ENCODE data around the gene MYOCD. TPM values are rescaled to one million over a fixed set of nuclear protein-coding genes. Genes with fewer than 3 reads are reported as not detected.
"Not testable (repeated sequence)": the region's sequence is repeated elsewhere in the genome, so short reads cannot be mapped to it uniquely, and the experiment has no call there.

The MYOCD gene
- total RNA-seq, 4 donors from 2014 or later, result 96.2 to 211 (median 124) TPM

DNA sequence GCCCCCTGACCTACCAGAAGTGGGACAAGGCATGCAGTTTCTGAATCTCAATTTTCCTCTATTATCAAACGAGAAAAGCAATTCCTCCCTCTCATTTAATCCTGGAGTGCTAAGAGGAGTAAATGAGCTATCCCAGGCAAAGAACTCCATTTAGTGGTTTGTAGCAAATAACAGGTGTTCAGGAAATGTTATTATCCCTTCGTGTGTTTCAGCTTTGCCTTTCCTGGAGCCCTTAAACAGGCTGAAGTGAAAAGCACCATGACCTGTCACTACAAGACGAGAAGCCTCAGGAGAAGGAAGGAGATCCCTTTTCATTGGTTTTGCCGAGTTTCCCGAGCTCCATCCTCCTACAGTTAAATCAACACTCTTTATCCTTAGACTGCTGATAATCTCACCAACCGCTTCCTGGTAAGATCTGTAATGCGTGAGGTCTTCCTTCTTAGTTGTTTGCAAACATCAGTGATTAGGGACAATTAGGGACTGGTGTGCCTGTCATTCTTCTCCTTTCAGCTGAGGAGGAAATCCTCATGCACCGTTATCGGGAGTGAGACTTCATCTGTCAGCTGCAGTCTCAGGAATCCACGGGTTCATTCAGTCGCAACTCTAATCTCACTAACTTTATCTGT lies 30.8 kb upstream of the MYOCD start:
- Histone ChIP-seq H3K36me3 (no peaks in the 10 kb centered on the region), H3K9me3 (no peaks in the 10 kb centered on the region), H3K4me3 (no peak overlapping the region), H3K27me3 (no peaks in the 10 kb centered on the region), H3K4me1 (peaks cover 0 to 26% (median 12%) of the 10 kb centered on the region in 4 donors), H3K27ac (replicated peaks in 1 of 4) (no peak overlapping the region)
- TF ChIP-seq, protein P1, sequence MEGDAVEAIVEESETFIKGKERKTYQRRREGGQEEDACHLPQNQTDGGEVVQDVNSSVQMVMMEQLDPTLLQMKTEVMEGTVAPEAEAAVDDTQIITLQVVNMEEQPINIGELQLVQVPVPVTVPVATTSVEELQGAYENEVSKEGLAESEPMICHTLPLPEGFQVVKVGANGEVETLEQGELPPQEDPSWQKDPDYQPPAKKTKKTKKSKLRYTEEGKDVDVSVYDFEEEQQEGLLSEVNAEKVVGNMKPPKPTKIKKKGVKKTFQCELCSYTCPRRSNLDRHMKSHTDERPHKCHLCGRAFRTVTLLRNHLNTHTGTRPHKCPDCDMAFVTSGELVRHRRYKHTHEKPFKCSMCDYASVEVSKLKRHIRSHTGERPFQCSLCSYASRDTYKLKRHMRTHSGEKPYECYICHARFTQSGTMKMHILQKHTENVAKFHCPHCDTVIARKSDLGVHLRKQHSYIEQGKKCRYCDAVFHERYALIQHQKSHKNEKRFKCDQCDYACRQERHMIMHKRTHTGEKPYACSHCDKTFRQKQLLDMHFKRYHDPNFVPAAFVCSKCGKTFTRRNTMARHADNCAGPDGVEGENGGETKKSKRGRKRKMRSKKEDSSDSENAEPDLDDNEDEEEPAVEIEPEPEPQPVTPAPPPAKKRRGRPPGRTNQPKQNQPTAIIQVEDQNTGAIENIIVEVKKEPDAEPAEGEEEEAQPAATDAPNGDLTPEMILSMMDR (IDR thresholded peaks at IDR 0.05), result no peak
- TF ChIP-seq POLR2AphosphoS5 (IDR thresholded peaks at IDR 0.05) (no peak), EP300 (IDR thresholded peaks at IDR 0.05) (no peak), POLR2A (IDR thresholded peaks at IDR 0.05; ENCODE audit: low read depth) (no peak)
- WGBS, result 58% methylated on average over 11 of the region's 11 CpGs
- DNase-seq (ENCODE audit: extremely low spot score), result no peak
- intact Hi-C loops (cut with DNase I), result no loop called here

DNA sequence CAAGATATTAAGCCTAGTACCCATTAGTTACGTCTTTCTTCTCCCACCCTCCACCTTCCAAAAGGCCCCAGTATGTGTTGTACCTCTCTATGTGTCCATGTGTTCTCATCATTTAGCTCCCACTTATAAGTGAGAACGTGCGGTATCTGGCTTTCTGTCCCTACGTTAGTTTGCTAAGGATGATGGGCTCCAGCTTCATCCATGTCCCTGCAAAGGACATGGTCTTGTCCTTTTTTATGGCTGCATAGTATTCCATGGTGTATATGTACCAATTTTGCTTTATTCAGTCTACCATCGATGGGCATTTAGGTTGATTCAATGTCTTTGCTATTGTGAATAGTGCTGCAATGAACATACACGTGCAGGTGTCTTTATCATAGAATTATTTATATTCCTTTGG lies 29.7 kb upstream of the MYOCD start:
- intact Hi-C loops (cut with DNase I), result not testable (repeated sequence)

DNA sequence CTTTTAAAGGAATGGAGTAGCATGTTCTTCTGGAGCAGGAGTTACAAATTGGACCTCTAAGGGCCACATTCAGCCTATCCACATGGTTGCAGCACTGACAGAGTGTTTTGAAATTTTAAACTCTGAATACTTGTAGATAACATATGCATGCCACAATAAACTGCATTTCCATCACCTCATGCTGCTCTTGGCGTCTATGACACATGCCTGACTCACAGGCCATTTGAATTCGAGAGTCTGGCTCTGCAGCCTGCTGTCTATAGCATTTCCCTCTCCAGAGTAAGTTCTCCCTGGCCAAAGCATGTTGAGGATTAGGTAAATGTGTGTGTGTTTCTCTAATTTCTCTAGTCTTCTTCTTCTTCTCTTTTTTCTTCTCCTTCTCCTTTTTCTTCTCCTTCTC lies 28.7 kb upstream of the MYOCD start:
- Histone ChIP-seq H3K36me3 (no peaks in the 10 kb centered on the region), H3K9me3 (no peaks in the 10 kb centered on the region), H3K27me3 (no peaks in the 10 kb centered on the region), H3K4me3 (no peak overlapping the region), H3K27ac (replicated peaks in 1 of 4) (no peak overlapping the region), H3K4me1 (peaks cover 0 to 20% (median 4%) of the 10 kb centered on the region in 4 donors)
- no peak for DNase-seq (ENCODE audit: extremely low spot score)
- TF ChIP-seq, protein P1 (IDR thresholded peaks at IDR 0.05), result no peak
- TF ChIP-seq POLR2A (IDR thresholded peaks at IDR 0.05; ENCODE audit: low read depth) (no peak), EP300 (IDR thresholded peaks at IDR 0.05) (no peak)
- intact Hi-C loops (cut with DNase I), result no loop called here
- WGBS, result 17% methylated on average over 2 of the region's 2 CpGs

More for the DNA sequence above, 29.7 kb upstream of the MYOCD start:
- not testable (repeated sequence) for DNase-seq (ENCODE audit: extremely low spot score); H3K4me3 ChIP-seq; H3K9me3 ChIP-seq; H3K27ac ChIP-seq (replicated peaks in 1 of 4); H3K27me3 ChIP-seq; H3K36me3 ChIP-seq
- WGBS, result 91% methylated on average over 6 of the region's 6 CpGs
- peaks cover 0 to 20% (median 7%) of the 10 kb centered on the region in 4 donors for H3K4me1 ChIP-seq

DNA sequence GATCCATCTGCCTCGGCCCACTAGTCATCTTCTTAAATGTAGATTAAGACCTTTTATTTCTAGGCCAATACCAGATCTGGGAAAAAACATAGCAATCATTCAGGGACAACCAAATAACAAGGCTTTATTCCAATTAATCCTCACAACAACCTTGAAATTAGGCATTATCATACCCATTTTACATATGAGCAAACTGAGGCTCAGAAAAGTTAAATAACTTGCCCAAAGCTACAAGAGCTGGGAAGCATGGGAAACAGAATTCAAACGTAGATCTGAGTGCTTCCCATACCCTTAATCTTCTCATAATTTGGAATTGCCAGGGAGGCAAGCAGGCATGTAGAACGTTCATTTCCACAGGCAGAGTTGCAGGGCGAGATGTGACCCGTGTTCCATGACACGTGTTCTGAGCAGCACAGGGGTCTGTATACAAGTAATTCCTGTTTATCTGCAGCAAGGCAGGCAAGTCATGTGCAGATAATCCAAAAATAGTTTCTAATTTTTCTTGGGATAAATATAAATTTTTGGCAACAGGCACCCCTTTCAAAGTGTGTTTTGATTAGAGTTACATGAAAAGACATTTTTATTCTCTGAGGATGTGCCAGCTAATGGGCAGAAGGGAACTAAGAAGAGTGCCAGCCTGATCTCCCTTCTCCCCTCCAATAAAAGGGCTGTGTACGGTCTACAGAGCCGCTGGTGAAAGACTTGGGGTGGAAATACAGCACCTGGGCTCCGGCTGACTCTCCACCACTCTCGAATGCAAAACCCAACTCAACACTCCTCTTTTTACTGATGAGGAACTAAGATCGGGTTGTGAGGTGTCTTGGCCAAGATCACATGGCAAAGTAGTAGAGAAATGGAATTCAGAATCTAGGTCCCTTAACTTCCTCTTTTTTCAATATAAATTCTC lies 27.7 kb upstream of the MYOCD start:
- peak overlapping the region in 1 of 4 donors; percentile 18 for H3K27ac ChIP-seq (replicated peaks in 1 of 4)
- intact Hi-C loops (cut with DNase I), result no loop called here
- H3K4me3 ChIP-seq, result no peak overlapping the region
- TF ChIP-seq, protein P1 (IDR thresholded peaks at IDR 0.05), result no peak
- peaks cover 0 to 21% (median 7%) of the 10 kb centered on the region in 4 donors for H3K4me1 ChIP-seq
- no peaks in the 10 kb centered on the region for H3K36me3 ChIP-seq
- no peak for DNase-seq (ENCODE audit: extremely low spot score)
- 71% methylated on average over 11 of the region's 11 CpGs for WGBS
- no peaks in the 10 kb centered on the region for H3K27me3 ChIP-seq
- H3K9me3 ChIP-seq, result no peaks in the 10 kb centered on the region

DNA sequence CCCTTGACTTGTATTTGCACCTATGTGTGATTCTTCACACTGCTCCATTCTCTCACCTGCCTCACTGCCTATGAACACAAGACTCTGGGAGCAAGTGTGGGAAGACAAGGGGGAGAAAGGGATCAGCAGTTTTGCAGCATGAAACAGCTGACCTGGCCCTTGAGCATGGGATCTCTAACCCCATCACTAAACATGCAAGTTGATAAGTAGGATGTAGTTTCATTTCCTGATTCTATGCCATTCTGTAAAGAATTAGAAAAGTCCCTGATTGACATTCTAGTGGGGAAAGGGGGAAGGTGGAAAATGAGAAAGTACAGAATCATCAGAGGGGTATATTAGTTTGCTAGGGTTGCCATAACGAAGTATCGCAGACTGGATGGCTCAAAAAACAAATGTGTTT lies 25.3 kb upstream of the MYOCD start:
- H3K27me3 ChIP-seq, result no peaks in the 10 kb centered on the region
- DNase-seq (ENCODE audit: extremely low spot score), result no peak
- TF ChIP-seq, protein P1 (IDR thresholded peaks at IDR 0.05), result no peak
- no peak for TF ChIP-seq EP300 (IDR thresholded peaks at IDR 0.05)
- TF ChIP-seq POLR2A (IDR thresholded peaks at IDR 0.05; ENCODE audit: low read depth), result no peak
- no peak for TF ChIP-seq POLR2AphosphoS5 (IDR thresholded peaks at IDR 0.05)
- WGBS, result 86% methylated on average over 2 of the region's 2 CpGs
- intact Hi-C loops (cut with DNase I), result no loop called here
- peaks cover 0 to 24% (median 9%) of the 10 kb centered on the region in 4 donors for H3K4me1 ChIP-seq
- H3K9me3 ChIP-seq, result no peaks in the 10 kb centered on the region
- H3K36me3 ChIP-seq, result no peaks in the 10 kb centered on the region
- H3K4me3 ChIP-seq, result no peak overlapping the region
- H3K27ac ChIP-seq (replicated peaks in 1 of 4), result no peak overlapping the region

Data from esophagus muscularis mucosa (tissue), 4 donors.